GM12878 (cell line): ENCODE results near the gene SEC24A. TPM values are rescaled to one million over a fixed set of nuclear protein-coding genes. Genes with fewer than 3 reads are reported as not detected.

Source experiments
- BRCA1 ChIP-seq: IDR thresholded peaks from 2 replicates; pipeline ENCODE4 v1.6.1; 2011; ENCODE audit warnings: low read depth, low read length, improper control_type of control experiment
- ESRRA ChIP-seq: IDR thresholded peaks from 2 replicates; pipeline ENCODE4 v1.6.1; 2012; ENCODE audit warnings: mild to moderate bottlenecking, low read length, improper control_type of control experiment
- ETV6 ChIP-seq, 2 experiments: fragments of 450-650 bp in 1 of 2; IDR thresholded peaks in 1 of 2; conservative IDR thresholded peaks in 1 of 2; 2 replicates each; pipeline ENCODE4 v1.6.1; 2014; ENCODE audit warnings: antibody characterized with exemption in 1 of 2, borderline replicate concordance in 1 of 2, low read depth in 1 of 2, mild to moderate bottlenecking in 1 of 2, moderate library complexity in 1 of 2
- GABPA ChIP-seq: IDR thresholded peaks from 2 replicates; pipeline ENCODE4 v1.6.1; 2014; ENCODE audit warnings: antibody characterized with exemption, low read depth, mild to moderate bottlenecking, inconsistent platforms
- KLF5 ChIP-seq: fragments of 450-650 bp; IDR thresholded peaks from 2 replicates; pipeline ENCODE4 v1.6.1; 2014; ENCODE audit warnings: mild to moderate bottlenecking; ENCODE audit not compliant: partially characterized antibody
- MTA3 ChIP-seq: IDR thresholded peaks from 2 replicates; pipeline ENCODE4 v1.6.1; 2012; ENCODE audit warnings: low read length, inconsistent platforms, borderline replicate concordance
- PBX3 ChIP-seq: IDR thresholded peaks from 2 replicates; pipeline ENCODE4 v1.6.1; 2011; ENCODE audit warnings: mild to moderate bottlenecking, low read depth, low read length, moderate library complexity; ENCODE audit not compliant: insufficient replicate concordance
- POLR2AphosphoS2 ChIP-seq: IDR thresholded peaks from 2 replicates; pipeline ENCODE4 v1.6.1; 2011; ENCODE audit warnings: low read depth, mild to moderate bottlenecking, low read length, improper control_type of control experiment, moderate library complexity
- RAD21 ChIP-seq: IDR thresholded peaks from 2 replicates; pipeline ENCODE4 v1.6.1; 2011; ENCODE audit warnings: mild to moderate bottlenecking, low read depth, low read length, moderate library complexity; ENCODE audit not compliant: insufficient read depth
- REST ChIP-seq: IDR thresholded peaks from 2 replicates; pipeline ENCODE4 v1.6.1; 2012; ENCODE audit warnings: mild to moderate bottlenecking, low read depth, low read length
- STAT1 ChIP-seq: fragments of 450-650 bp; conservative IDR thresholded peaks from 2 replicates; pipeline ENCODE4 v1.6.1; 2014; ENCODE audit warnings: antibody characterized with exemption, mild to moderate bottlenecking
- STAT3 ChIP-seq: IDR thresholded peaks from 2 replicates; pipeline ENCODE4 v1.6.1; 2011; ENCODE audit warnings: low read depth, low read length, improper control_type of control experiment
- ZBTB11 ChIP-seq: fragments of 450-650 bp; formaldehyde crosslinking; IDR thresholded peaks from 2 replicates; pipeline ENCODE4 v1.5.0; 2022; ENCODE audit warnings: mild to moderate bottlenecking, missing genetic modification characterization
- ZBTB4 ChIP-seq: fragments of 450-650 bp; formaldehyde crosslinking; IDR thresholded peaks from 2 replicates; pipeline ENCODE4 v1.4.0; 2022; ENCODE audit warnings: mild to moderate bottlenecking, moderate library complexity
- ZNF207 ChIP-seq: fragments of 450-650 bp; IDR thresholded peaks from 2 replicates; pipeline ENCODE4 v1.6.1; 2014; ENCODE audit warnings: antibody characterized with exemption, mild to moderate bottlenecking, borderline replicate concordance
- ZNF384 ChIP-seq: IDR thresholded peaks from 2 replicates; pipeline ENCODE4 v1.6.1; 2012; ENCODE audit warnings: low read depth, mild to moderate bottlenecking, low read length, improper control_type of control experiment, borderline replicate concordance
- ZZZ3 ChIP-seq: IDR thresholded peaks from 2 replicates; pipeline ENCODE4 v1.6.1; 2011; ENCODE audit warnings: low read depth; ENCODE audit not compliant: control insufficient read depth, insufficient read length
- polyA plus RNA-seq, 11 experiments: library from polyadenylated mRNA; depleted of rRNA in 4 of 11; unstranded in 6 of 11; stranded (reverse) in 5 of 11; fragments of >200 nt; fragmentation: Nextera tagmentation in 4 of 11; fragmentation: Illumina TruSeq in 1 of 11; extraction: Ambion mirVana in 4 of 11; extraction: Trizol in 1 of 11; gene quantifications; 1 replicate in 1 of 11; 2 replicates in 10 of 11; pipeline versions ENCODE4 v1.2.1 to v1.2.3, GENCODE V29; 2011 to 2016; ENCODE audit warnings: inconsistent platforms in 2 of 11, missing spikeins in 2 of 11, low read depth in 1 of 11
- total RNA-seq, 4 experiments: library from RNA; depleted of rRNA in 3 of 4; stranded (reverse); fragments of >200 nt in 3 of 4; fragmentation: Illumina TruSeq in 1 of 4; extraction: Trizol in 1 of 4; gene quantifications; 2 replicates each; pipeline versions ENCODE4 v1.2.1 to v1.2.3, GENCODE V29; 2013 to 2021

Gene SEC24A
- total and polyA plus RNA-seq, 10 of the 15 experiments (the other 5 are each of a cell fraction or from before 2014, with no cell fraction given), result 7.1 to 52.2 (median 22.8) TPM

- TF ChIP-seq ZNF207 (no peak), ESRRA (peak; percentile 54; the same call in 1 of the 2 replicates), STAT1 (peak; percentile 82; the same call in 1 of the 2 replicates), REST (0 out of 2 replicates have a peak, but pooled peaks have one; percentile 37), KLF5 (peak; percentile 72), ZBTB11 (no peak), GABPA (peak; percentile 96), POLR2AphosphoS2 (peak; percentile 80; the same call in 1 of the 2 replicates), MTA3 (no peak), ZBTB4 (CRISPR knock-in tag) (no peak), ZZZ3 (no peak), ETV6 (conservative IDR thresholded peaks at IDR 0.05 in 1 of 2, IDR thresholded peaks at IDR 0.05 in 1 of 2; ENCODE audit: borderline replicate concordance in 1 of 2, low read depth in 1 of 2) (no peak), ZNF384 (no peak), BRCA1 (no peak), PBX3 (no peak), STAT3 (no peak), RAD21 (no peak)
Observed at GRCh38 chr5:134758504-134759341, 110.1 kb downstream of the SEC24A start, which contains the start of gene DDX46 (continued).
